GM13976 (cell line): ENCODE results near the gene OR2AT4.

Source experiments
- DNase-seq: peaks from one replicate; pipeline ENCODE4 v3.0.0; 2012; ENCODE audit warnings: low spot score
- in situ Hi-C: fragments of 300-500 bp; cut with MboI; formaldehyde crosslinking; loops from one replicate; pipeline ENCODE4 v1.12.0; 2022; ENCODE audit warnings: low sequenced_read_pairs, mixed read lengths, inconsistent platforms; ENCODE audit not compliant: unreplicated experiment
- TF ChIP-seq, protein P1 (sequence below): IDR thresholded peaks from 2 replicates; pipeline ENCODE4 v1.5.1; 2012; ENCODE audit warnings: borderline replicate concordance, mild to moderate bottlenecking; ENCODE audit not compliant: insufficient read depth; ENCODE audit errors: extremely low read depth, missing control alignments, control extremely low read depth

Gene OR2AT4

DNA sequence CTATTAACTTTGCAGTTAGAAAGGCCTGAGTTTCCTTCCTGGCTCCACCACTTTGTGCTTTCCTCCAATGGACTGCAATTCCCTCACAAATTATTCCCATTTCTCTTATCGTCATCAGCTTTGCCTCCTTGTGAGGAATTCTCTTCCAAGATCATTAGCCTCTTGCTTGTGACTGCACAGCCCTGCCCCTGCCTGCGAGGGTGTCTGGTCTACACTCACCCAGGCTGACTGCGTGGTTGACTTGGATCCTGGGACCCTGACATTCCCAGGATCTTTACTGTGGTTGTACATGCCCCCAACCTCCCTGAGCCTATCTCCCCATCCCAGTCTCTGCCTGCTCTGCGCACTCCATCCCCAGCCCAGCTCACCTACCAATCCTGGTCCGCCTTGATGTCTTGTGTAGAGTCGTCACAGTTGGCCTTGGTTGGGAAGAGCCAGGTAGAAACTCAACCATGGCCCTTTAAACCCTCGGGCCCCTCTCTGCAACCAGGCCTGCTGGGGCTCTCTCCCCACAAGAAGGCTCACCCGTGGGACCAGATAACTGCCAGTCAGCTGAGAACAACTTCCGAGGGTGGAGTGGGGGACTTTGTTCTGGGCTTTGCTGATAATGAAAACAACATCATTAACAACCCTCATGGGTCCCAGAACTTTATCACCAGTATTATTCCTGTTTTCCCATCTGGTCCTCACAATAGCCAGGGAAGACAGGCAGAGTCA is at the start of gene OR2AT4:
TSS of gene OR2AT4 (minus strand) at position 421 of the 717 bp plus-strand sequence.
- no peak for DNase-seq
- TF ChIP-seq, protein P1, sequence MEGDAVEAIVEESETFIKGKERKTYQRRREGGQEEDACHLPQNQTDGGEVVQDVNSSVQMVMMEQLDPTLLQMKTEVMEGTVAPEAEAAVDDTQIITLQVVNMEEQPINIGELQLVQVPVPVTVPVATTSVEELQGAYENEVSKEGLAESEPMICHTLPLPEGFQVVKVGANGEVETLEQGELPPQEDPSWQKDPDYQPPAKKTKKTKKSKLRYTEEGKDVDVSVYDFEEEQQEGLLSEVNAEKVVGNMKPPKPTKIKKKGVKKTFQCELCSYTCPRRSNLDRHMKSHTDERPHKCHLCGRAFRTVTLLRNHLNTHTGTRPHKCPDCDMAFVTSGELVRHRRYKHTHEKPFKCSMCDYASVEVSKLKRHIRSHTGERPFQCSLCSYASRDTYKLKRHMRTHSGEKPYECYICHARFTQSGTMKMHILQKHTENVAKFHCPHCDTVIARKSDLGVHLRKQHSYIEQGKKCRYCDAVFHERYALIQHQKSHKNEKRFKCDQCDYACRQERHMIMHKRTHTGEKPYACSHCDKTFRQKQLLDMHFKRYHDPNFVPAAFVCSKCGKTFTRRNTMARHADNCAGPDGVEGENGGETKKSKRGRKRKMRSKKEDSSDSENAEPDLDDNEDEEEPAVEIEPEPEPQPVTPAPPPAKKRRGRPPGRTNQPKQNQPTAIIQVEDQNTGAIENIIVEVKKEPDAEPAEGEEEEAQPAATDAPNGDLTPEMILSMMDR: no peak
- in situ Hi-C loops: no loop called here

DNA sequence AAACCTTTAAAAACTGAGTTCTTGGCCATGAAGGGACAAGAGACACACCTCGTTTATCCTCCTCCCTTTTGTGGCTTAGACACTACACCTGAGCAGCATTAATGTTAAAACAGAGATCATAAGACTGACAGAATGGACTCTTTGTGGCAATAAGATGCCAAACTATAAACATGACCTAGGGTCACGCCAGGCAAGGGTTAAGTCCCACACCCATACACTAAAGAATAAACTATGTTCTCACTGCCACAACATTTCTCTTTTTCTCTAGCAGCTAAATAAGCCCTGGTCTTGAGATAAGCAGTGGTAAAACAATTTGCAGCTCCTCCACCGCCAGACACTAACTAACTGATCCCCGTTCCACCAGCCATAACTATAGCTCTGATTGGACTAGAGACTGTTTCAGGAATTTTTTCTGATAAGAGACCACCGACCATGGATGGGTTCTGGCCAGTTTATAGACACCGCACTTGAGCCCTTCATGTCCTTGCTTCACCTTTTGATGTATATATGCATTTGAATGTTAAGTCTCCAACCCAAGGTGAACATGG is 49.4 kb upstream of the OR2AT4 start:
- in situ Hi-C loops: loop anchor here (10.0 kb wide), 1 partner anchor 59 kb away; no protein-coding TSS in a partner anchor
- TF ChIP-seq, protein P1: no peak
- DNase-seq: no peak

DNA sequence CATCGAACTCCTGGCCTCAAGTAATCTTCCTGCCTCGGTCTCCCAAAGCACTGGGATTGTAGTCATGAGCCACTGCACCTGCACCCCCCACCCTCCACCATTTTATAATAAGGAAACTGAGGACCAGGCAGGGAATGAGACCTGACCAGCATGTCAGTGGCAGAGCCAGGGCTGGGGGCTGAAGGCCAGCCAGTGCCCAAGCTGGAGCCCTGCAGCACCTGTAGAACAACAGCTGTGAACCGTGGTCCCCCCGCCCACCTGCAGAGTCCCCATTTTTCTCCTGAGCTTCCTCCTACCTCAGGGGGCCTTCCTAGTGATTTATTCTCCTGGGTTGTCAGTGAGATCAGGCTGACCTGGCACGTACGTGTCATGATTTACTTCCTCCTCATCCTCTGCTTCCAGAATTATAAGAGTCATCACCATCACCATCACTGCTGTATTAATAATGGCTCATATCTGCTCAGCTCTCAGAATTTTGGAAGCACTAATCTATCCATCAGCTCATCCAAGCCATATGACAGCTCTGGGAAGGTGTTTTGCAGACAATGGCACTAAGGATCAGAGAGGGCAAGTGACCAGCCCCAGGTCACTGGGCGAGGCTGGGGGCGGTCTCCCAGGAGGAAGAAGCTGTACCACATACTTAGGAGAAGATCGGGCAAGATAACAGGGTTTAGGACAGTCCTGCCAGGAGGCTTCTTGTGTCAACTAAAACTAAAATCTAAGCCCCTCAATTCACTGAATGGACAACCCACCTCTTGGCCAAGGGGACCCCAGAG is 48.7 kb upstream of the OR2AT4 start:
- no peak for DNase-seq
- in situ Hi-C loops: loop anchor here (10.0 kb wide), 1 partner anchor 59 kb away; no protein-coding TSS in a partner anchor

DNA sequence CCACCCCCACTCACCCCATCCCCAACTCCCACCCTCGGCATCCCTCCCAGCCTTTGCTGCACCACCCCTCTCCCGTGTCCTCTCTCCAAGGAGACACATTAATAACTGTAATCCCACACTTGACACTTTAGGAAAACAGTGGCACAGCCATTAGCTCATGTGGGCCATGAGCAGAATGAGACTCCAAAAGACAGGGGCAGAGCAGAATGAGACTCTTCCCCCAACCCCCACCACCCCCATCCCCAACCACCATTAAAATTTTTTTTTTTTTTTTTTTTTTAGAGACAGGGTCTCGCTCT is 48.0 kb upstream of the OR2AT4 start:
- in situ Hi-C loops: loop anchor here (10.0 kb wide), 1 partner anchor 60 kb away; no protein-coding TSS in a partner anchor
- DNase-seq: no peak
- TF ChIP-seq, protein P1: no peak

More for the DNA sequence above, 48.7 kb upstream of the OR2AT4 start:
- TF ChIP-seq, protein P1: no peak

DNA sequence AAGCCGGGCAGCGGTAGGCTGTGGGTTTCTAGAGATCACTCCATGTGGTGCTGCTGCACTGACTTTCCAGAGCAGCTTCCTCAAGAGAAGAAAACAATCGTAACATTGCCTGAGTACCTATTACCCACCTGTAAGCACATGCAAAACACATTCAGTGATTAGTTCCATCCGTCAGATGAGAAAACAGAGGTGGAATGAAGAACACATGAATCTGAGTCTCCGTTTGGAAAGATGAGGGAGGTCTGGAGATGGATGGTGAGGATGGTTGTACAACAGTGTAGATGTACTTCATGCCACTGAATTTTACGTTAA is 46.7 kb upstream of the OR2AT4 start:
- in situ Hi-C loops: loop anchor here (10.0 kb wide), 1 partner anchor 61 kb away; no protein-coding TSS in a partner anchor
- DNase-seq: no peak
- TF ChIP-seq, protein P1: no peak

DNA sequence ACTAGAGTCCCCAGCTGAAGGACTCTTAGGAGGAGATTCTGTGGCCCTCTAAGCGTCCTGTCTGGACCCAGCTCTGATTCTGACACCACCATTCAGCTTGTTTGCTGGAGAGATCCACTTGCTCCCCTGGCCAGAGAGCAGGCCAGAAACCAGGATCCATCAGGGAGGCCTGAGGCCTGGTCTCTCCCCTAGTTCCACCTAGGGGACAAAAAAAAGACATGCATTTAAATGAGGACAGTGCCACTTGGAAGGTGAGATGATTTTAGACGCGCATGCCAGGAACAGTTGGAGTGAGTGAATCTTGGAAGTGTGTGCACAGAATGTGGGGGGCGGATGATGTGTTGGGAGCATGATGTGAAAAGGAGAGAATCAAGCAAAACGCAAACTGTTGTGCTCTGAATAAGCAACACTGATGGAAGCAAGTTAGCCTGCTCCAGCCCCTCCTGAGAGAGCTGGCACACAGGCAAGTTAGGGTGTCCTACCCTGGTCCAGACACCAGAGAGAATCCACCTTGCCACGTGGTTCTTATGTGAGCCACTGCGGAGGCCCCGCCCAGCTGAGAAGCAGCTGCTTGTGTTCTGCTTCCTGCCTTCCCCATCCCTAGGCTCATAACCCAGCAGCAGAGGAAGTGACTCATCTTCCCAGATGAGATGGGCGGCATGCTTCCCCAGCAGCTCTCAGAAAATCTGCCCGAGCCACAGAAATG is 46.2 kb upstream of the OR2AT4 start:
- TF ChIP-seq, protein P1: no peak
- DNase-seq: peak; percentile 65
- in situ Hi-C loops: loop anchor here (10.0 kb wide), 1 partner anchor 62 kb away; no protein-coding TSS in a partner anchor
